ENCODE results near the gene JAKMIP1.

- TF ChIP-seq POLR2A (IDR thresholded peaks at IDR 0.05) (no peak), POLR2AphosphoS5 (IDR thresholded peaks at IDR 0.05) (no peak)
These were observed 167.8 kb downstream of the JAKMIP1 start for GRCh38 chr4:6032249-6033244.

Measured in breast epithelium (tissue), 3 donors.